Fibroblast of skin of left biceps (primary cell): ENCODE data around the gene MT1H.
A peak's percentile ranks its signal among the peaks of the same experiment; 100 is the strongest.
"Not testable (repeated sequence)": the region's sequence is repeated elsewhere in the genome, so short reads cannot be mapped to it uniquely, and the experiment has no call there.

Source experiments
- DNase-seq, 2 experiments: peaks; one replicate each; pipeline ENCODE4 v3.0.0-alpha.2; 2013; ENCODE audit warnings: low read depth in 2 of 2

MT1H gene

DNA sequence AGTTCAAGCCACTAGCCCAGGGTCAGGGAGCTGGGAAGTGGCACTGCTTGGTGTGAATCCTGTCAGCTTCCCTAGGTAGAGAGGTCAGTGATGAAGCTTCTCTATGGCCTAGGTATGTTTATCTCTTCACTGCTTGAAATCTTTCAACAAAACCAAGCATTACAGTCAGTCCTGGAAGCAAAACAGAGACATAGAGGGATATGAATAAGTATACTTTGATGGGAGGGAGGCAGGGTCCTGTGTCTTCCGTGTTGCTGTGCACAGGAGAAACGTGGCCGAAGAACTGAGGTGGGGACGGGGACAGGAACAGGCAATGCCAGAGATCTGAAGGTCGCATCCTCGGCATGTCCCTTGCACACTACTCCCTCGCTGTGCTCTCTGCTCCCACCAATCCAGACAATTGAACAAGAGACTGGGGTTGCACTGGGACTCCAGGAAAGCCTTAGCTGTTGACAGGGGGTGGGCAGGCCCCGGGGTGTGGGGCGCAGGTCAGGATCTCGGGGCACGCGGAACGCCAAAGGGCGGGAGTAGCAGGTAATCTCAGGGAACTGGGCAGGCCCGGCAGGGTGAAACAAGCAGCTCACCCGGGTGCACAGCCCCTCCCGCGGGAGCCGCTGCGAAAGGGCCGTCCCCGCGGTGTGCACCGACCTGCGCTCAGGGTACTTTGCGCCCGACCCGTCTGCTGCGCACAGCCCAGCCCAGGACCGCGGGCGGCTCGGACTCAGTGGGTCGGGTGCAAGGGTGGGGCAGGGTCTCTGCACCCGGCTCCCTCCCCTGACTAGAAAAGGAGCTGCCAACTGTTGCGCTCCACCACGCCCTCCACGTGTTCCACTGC, at the start of gene MT1H:
Gene MT1H, plus strand, starts transcription at position 810 of the 835 bp plus-strand sequence. CDS start 71 bp downstream, outside the sequence.
- DNase-seq, result no peak

GRCh38 chr16:56620339-56620897, 49.2 kb upstream of the MT1H start:
- no peak for DNase-seq

GRCh38 chr16:56621665-56622445, 47.8 kb upstream of the MT1H start:
- DNase-seq, result not testable (repeated sequence)

- not testable (repeated sequence) for DNase-seq
These were observed 46.4 kb upstream of the MT1H start for GRCh38 chr16:56623184-56623583.

DNA sequence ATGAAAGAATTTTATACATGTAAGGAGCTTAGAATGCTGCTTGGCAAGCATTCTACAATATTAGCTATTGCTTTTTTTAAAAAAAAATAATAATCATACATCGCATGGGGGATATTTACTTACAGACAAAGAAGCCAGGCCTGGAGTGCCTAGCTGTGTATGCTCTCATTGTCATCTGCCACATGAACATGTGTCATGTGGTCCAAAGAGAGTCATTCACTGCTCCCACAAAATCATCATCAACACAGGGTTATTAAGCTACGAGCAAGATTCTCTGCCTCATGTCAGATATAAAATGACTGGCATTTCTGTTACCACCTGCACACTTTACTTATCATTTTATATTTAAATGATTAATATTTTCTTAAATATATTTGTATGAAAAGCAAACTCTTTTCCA, 46.0 kb upstream of the MT1H start:
- no peak for DNase-seq

GRCh38 chr16:56625140-56625942, 44.3 kb upstream of the MT1H start, which contains the start of gene MT1E:
MT1E (plus strand) TSS chr16:56625781; CDS start chr16:56625852, 71 bp downstream.
- peak; percentile 50 to 58 for DNase-seq

GRCh38 chr16:56625943-56626654, 43.5 kb upstream of the MT1H start:
- DNase-seq, result no peak

DNA sequence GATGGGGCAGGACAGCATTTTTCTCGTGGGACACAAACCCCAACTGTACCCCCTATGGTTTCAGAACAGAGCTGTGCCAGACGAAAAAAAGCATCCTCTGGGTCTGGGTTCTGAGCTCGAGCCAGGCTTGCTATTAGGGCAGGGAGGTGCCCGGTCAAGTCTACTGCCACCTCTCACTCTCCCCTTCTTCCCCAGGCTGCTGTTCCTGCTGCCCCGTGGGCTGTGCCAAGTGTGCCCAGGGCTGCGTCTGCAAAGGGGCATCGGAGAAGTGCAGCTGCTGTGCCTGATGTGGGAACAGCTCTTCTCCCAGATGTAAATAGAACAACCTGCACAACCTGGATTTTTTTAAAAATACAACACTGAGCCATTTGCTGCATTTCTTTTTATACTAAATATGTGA, 42.9 kb upstream of the MT1H start:
- no peak for DNase-seq

DNA sequence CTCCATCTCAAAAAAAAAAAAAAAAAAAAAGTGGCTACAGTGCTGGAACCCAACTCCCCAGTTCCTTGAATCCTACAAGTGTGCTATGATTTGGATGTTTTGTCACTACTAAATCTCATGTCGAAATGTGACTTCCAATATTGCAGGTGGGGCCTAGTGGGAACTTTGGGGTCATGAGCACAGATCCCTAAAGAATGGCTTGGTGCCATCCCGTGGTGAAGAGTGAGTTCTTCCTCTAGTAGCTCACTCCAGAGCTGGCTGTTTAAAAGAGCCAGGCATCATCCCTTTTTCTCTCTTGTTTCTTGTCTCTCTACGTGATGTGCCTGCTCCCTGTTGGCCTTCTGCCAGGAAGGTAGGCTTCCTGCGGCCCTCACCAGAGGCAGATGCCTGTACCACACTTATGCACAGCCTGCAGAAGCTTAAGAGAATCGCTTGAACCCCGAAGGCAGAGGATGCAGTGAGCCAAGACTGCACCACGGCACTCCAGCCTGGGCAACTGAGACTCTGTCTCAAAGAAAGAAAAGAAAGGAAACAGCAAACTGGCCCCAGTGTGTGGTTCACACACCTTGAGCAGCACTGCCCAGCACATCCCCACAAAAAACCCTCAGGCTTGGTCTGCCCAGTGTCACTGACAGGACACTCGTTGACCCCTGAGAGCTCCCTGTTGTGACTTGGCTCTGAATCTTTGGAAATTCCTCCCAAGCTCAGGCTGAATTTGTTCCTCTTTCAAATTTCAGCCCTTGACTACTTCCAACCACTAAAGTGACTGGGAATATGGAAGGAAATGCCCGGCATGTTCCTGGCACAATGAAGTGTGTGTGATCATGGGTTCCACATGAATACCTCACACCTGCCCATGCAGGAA, 40.9 kb upstream of the MT1H start:
- no peak for DNase-seq

GRCh38 chr16:56629531-56629930, 40.1 kb upstream of the MT1H start:
- DNase-seq, result no peak

DNA sequence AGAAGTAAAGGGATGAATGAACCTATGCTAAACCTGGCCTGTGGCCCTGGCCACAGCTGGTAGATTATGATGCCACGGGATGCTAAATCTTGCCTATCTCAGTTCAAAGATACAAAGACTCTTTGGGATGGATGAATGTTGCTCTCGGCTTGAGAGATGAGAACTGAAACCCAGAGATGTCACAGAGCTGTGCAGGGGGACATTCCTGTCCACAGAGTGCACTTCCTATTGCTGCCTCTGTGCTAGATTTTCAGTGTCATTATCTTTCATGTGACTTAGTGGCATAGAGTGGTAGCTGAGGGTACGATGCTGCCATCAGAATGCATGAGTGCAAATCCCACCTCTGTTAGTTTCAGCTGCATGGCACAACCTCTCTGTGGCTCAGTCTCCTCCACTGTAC, 39.5 kb upstream of the MT1H start:
- DNase-seq, result no peak

GRCh38 chr16:56631197-56631596, 38.4 kb upstream of the MT1H start:
- DNase-seq, result no peak

DNA sequence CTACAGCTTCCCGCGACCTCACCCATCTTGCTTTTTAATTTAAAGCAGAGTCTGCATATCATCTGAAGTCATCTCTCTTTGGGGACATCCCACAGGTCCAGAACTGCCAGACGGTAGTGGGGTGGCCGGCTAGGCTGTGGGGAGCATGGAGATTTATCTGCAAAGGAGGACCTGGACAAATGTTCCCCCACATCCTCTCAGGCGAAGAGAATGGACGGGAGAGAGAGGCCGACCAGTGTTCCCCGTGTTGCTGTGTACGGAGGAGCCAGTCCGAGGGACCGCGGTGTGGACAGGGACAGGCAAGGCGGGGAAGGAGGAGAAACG, 37.8 kb upstream of the MT1H start:
- DNase-seq, result no peak

- DNase-seq, result no peak
These were observed 37.3 kb upstream of the MT1H start, which contains the start of gene MT1M for GRCh38 chr16:56632156-56632847. MT1M (plus strand) TSS chr16:56632659; CDS start chr16:56632732, 73 bp downstream.

DNA sequence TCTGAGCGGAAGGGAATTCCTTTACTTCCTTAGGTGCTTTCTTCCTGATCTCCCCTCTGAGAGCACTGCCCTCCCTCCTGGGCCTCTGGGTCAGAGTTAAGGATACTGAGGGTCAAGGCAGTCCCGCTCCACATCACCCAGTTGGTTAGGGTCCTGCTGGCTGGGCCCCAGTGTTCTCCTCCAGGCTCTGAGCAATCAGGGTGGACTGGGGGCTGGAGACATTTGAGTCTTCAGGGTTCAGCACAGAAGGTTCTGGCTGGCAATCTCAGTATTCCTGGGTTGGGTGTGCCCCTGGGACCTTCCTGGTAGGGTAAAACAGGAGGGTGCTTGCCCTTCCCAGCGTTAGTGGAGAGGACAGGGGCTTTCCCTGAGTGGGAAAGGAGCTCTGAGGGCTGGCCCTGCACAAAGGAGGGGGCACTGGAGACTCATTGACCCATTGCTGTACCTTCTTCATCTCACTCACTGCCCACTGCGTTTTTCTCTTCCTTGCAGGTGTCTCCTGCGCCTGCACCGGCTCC, 36.7 kb upstream of the MT1H start:
- DNase-seq, result no peak

DNA sequence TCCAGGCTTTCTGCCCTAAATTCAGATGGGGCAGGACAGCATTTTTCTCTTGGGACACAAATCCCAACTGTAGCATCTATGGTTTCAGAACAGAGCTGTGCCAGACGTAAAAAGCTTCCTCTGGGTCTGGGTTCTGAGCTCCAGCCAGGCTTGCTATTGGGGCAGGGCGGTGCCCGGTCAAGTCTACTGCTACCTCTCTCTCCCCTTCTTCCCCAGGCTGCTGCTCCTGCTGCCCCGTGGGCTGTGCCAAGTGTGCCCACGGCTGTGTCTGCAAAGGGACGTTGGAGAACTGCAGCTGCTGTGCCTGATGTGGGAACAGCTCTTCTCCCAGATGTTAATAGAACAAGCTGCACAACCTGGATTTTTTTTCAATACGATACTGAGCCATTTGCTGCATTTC, 36.1 kb upstream of the MT1H start:
- no peak for DNase-seq

GRCh38 chr16:56634715-56635440, 34.7 kb upstream of the MT1H start:
- DNase-seq, result no peak

DNA sequence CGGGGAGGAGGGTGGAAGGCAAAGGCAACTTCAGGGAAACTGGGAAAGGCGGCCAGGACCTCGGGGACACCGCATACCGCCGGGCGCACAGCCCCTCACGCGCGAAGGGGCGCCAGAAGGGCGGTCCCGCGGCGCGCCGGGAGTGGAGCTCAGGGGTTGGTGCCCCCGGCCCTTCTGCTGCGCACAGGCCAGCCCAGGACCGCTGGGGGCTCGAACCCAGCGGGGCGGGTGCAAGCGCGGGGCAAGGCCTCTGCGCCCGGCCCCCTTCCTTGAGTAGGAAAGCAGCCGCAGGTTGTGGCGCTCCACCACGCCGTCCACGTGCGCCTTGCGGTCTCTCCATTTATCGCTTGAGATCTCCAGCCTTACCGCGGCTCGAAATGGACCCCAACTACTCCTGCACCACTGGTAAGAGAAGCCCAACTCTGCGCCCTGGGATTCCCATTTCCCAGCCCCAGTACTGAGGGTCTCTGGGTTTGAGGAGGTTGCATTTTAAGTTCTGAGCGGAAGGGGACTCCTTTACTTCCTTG, 34.1 kb upstream of the MT1H start:
- no peak for DNase-seq
